ENCODE results near the gene DEFB113.

The DEFB113 gene

GRCh38 chr6:49966334-49966733 lies 3.1 kb downstream of the DEFB113 start:
- no peak overlapping the region for H3K27ac ChIP-seq
- POLR2A ChIA-PET (ENCODE audit: low non-redundant PET) = no interaction called here
- CTCF ChIA-PET = interaction anchor here (0.6 kb wide), 1 partner anchor 13 kb away, joined by 4 read pairs; no protein-coding TSS in a partner anchor
- TF ChIP-seq CTCF (conservative IDR thresholded peaks at IDR 0.05; ENCODE audit: low read depth) = no peak
- no peak for DNase-seq (ENCODE audit: low spot score)

- H3K27ac ChIP-seq = no peak within 1 kb of the TSS
- ChIA-PET POLR2A (ENCODE audit: low non-redundant PET) (no interaction called here), CTCF (no interaction called here)
- TF ChIP-seq CTCF (conservative IDR thresholded peaks at IDR 0.05; ENCODE audit: low read depth) = no peak
- DNase-seq (ENCODE audit: low spot score) = no peak
Observed at GRCh38 chr6:49964064-49964463, 5.4 kb downstream of the DEFB113 start, which contains the start of gene DEFB114. Gene DEFB114, minus strand, starts transcription at chr6:49964164. Its CDS starts 59 bp downstream, at chr6:49964105.

- ChIA-PET CTCF (no interaction called here), POLR2A (ENCODE audit: low non-redundant PET) (no interaction called here)
- no peak for TF ChIP-seq CTCF (conservative IDR thresholded peaks at IDR 0.05; ENCODE audit: low read depth)
- H3K27ac ChIP-seq = no peak overlapping the region
- DNase-seq (ENCODE audit: low spot score) = no peak
Observed at GRCh38 chr6:49958180-49958579, 11.2 kb downstream of the DEFB113 start.

- ChIA-PET POLR2A (ENCODE audit: low non-redundant PET) (no interaction called here), CTCF (no interaction called here)
- no peak for DNase-seq (ENCODE audit: low spot score)
- H3K27ac ChIP-seq = no peak overlapping the region
- no peak for TF ChIP-seq CTCF (conservative IDR thresholded peaks at IDR 0.05; ENCODE audit: low read depth)
Observed at GRCh38 chr6:49955847-49956246, 13.6 kb downstream of the DEFB113 start.

- ChIA-PET POLR2A (ENCODE audit: low non-redundant PET) (no interaction called here), CTCF (no interaction called here)
- no peak for TF ChIP-seq CTCF (conservative IDR thresholded peaks at IDR 0.05; ENCODE audit: low read depth)
- H3K27ac ChIP-seq = no peak overlapping the region
- DNase-seq (ENCODE audit: low spot score) = no peak
Observed at GRCh38 chr6:49951926-49952325, 17.5 kb downstream of the DEFB113 start.

- DNase-seq (ENCODE audit: low spot score) = no peak
- no peak overlapping the region for H3K27ac ChIP-seq
- ChIA-PET POLR2A (ENCODE audit: low non-redundant PET) (no interaction called here), CTCF (no interaction called here)
- no peak for TF ChIP-seq CTCF (conservative IDR thresholded peaks at IDR 0.05; ENCODE audit: low read depth)
Observed at GRCh38 chr6:49950415-49950751, 19.0 kb downstream of the DEFB113 start.

- no peak overlapping the region for H3K27ac ChIP-seq
- ChIA-PET CTCF (no interaction called here), POLR2A (ENCODE audit: low non-redundant PET) (no interaction called here)
- DNase-seq (ENCODE audit: low spot score) = no peak
- TF ChIP-seq CTCF (conservative IDR thresholded peaks at IDR 0.05; ENCODE audit: low read depth) = no peak
Observed at GRCh38 chr6:49949062-49949461, 20.4 kb downstream of the DEFB113 start.
